HG03521 (cell line): ENCODE results near the gene MAU2.
A peak's percentile ranks its signal among the peaks of the same experiment; 100 is the strongest.
"Not testable (repeated sequence)": the region's sequence is repeated elsewhere in the genome, so short reads cannot be mapped to it uniquely, and the experiment has no call there.

Experiments used
- ATAC-seq: cut with Tn5 transposase; IDR thresholded peaks from one replicate; pipeline ENCODE4 v1.9.1; 2021; ENCODE audit warnings: mild to moderate bottlenecking, moderate library complexity; ENCODE audit not compliant: unreplicated experiment

The MAU2 gene

GRCh38 chr19:19343762-19344161, 23.1 kb downstream of the MAU2 start:
- ATAC-seq = no peak

- no peak for ATAC-seq
Measured at GRCh38 chr19:19345232-19345631, 24.6 kb downstream of the MAU2 start.

- ATAC-seq = no peak
Measured at GRCh38 chr19:19345970-19346369, 25.3 kb downstream of the MAU2 start.

GRCh38 chr19:19347401-19348110, 26.9 kb downstream of the MAU2 start:
- ATAC-seq = no peak

- ATAC-seq = no peak
Measured at GRCh38 chr19:19348266-19348665, 27.6 kb downstream of the MAU2 start.

- no peak for ATAC-seq
Measured at GRCh38 chr19:19349365-19349764, 28.7 kb downstream of the MAU2 start.

- not testable (repeated sequence) for ATAC-seq
Measured at GRCh38 chr19:19350756-19351155, 30.1 kb downstream of the MAU2 start.

- no peak for ATAC-seq
Measured at GRCh38 chr19:19352823-19353222, 32.2 kb downstream of the MAU2 start.

GRCh38 chr19:19354007-19354406, 33.4 kb downstream of the MAU2 start:
- no peak for ATAC-seq

- no peak for ATAC-seq
Measured at GRCh38 chr19:19354932-19355331, 34.3 kb downstream of the MAU2 start.

- no peak for ATAC-seq
Measured at GRCh38 chr19:19355606-19356139, 35.0 kb downstream of the MAU2 start.

- ATAC-seq = no peak
Measured at GRCh38 chr19:19356500-19356899, 35.9 kb downstream of the MAU2 start.

- ATAC-seq = no peak
Measured at GRCh38 chr19:19356901-19357566, 36.4 kb downstream of the MAU2 start.

GRCh38 chr19:19361075-19361594, 40.5 kb downstream of the MAU2 start:
- ATAC-seq = no peak

- no peak for ATAC-seq
Measured at GRCh38 chr19:19362075-19362474, 41.4 kb downstream of the MAU2 start.

- no peak for ATAC-seq
Measured at GRCh38 chr19:19366434-19367396, 46.1 kb downstream of the MAU2 start.

GRCh38 chr19:19368087-19368486, 47.5 kb downstream of the MAU2 start:
- no peak for ATAC-seq

GRCh38 chr19:19371059-19371458, 50.4 kb downstream of the MAU2 start:
- ATAC-seq = no peak

- ATAC-seq = peak; percentile 70
Measured at GRCh38 chr19:19372656-19373416, 52.2 kb downstream of the MAU2 start.

- no peak for ATAC-seq
Measured at GRCh38 chr19:19379527-19379926, 58.9 kb downstream of the MAU2 start.
